Right lobe of liver (tissue), 6 donors: ENCODE data around the gene OGFOD2. TPM values are rescaled to one million over a fixed set of nuclear protein-coding genes. Genes with fewer than 3 reads are reported as not detected.

Source experiments
- ATAC-seq, 4 donors: fragments of 200-7000 bp; cut with Tn5 transposase; one replicate each; pipeline ENCODE4 v1.9.1; 2020; ENCODE audit warnings: mild to moderate bottlenecking in 4 of 4, moderate library complexity in 4 of 4
- DNase-seq, 3 donors: peaks; one replicate each; pipeline ENCODE4 v3.0.0-alpha.2; 2020
- H3K27ac ChIP-seq, 3 donors: fragments of 200-600 bp; one replicate each; pipeline ENCODE4 v1.8.0; 2022
- H3K27me3 ChIP-seq, 2 donors: fragments of 200-600 bp; one replicate each; pipeline ENCODE4 v1.8.0; 2022
- H3K36me3 ChIP-seq, 4 donors: fragments of 200-600 bp; sonication (generic) in 1 of 4; one replicate each; pipeline versions ENCODE4 v1.5.1 to v1.8.0; 2017 to 2022; ENCODE audit warnings: control low read depth in 1 of 4
- H3K4me1 ChIP-seq, 4 donors: fragments of 200-600 bp; sonication (generic) in 1 of 4; one replicate each; pipeline versions ENCODE4 v1.5.1 to v1.8.0; 2017 to 2022; ENCODE audit warnings: control low read depth in 1 of 4
- H3K4me3 ChIP-seq, 3 donors: fragments of 200-600 bp; one replicate each; pipeline ENCODE4 v1.8.0; 2022
- H3K9me3 ChIP-seq, 4 donors: fragments of 200-600 bp; sonication (generic) in 1 of 4; one replicate each; pipeline versions ENCODE4 v1.5.1 to v1.8.0; 2017 to 2022; ENCODE audit warnings: control low read depth in 1 of 4
- CTCF ChIP-seq, 4 donors: fragments of 200-600 bp in 3 of 4; fragments of 450-650 bp in 1 of 4; IDR thresholded peaks; one replicate each; pipeline versions ENCODE4 v1.5.1 to v1.8.0; 2016 to 2022; ENCODE audit warnings: antibody characterized with exemption in 4 of 4, mild to moderate bottlenecking in 2 of 4
- POLR2A ChIP-seq: fragments of 450-650 bp; IDR thresholded peaks from one replicate; pipeline ENCODE4 v1.6.1; 2017; ENCODE audit warnings: antibody characterized with exemption, mild to moderate bottlenecking
- whole genome bisulfite sequencing: methylation state at CpG from one replicate; pipeline ENCODE4 v1.1.6; 2018; ENCODE audit warnings: low coverage, low lambda C conversion rate; ENCODE audit not compliant: insufficient coverage; ENCODE audit errors: missing lambda C conversion rate; 5-methylcytosine and 5-hydroxymethylcytosine counted together
- intact Hi-C, 2 donors: fragments of 100-400 bp; cut with DNase I; formaldehyde crosslinking; loops; one replicate each; pipeline versions ENCODE4 v1.11.2 to v1.14.1; 2022
- total RNA-seq, 6 experiments: library from RNA; depleted of rRNA in 2 of 6; stranded (reverse); fragments of >200 nt in 2 of 6; fragmentation: NEBNext Ultra II Directional in 3 of 6; extraction: Animal tissue kit (Norgen Biotek cat#: 25700) in 3 of 6; gene quantifications; one replicate each; pipeline versions ENCODE4 v1.1.0 to v1.2.4, GENCODE V29; 2016 to 2023
- donor health status: DM: no; HTN: yes; CAD: no.
- donor health status: DM: no; HTN: no; CAD: no.
- donor health status: DM: no; HTN: no; CAD: no.
- donor health status: DM: no; HTN: yes; CAD: no.
- donor health status: DM: no; HTN: yes; CAD: no.

The OGFOD2 gene
- total RNA-seq, 6 experiments from 2014 or later: 9.9 to 18.8 (median 14.1) TPM

- intact Hi-C loops: loop anchor here in 1 of 2 donors (5.0 kb wide), 1 partner anchor 163 kb away; no protein-coding TSS in a partner anchor
- H3K36me3 ChIP-seq: no peaks in the 10 kb centered on the region
- H3K4me3 ChIP-seq: no peak overlapping the region
- no peak overlapping the region for H3K27ac ChIP-seq
- H3K9me3 ChIP-seq: no peaks in the 10 kb centered on the region
- H3K27me3 ChIP-seq: no peaks in the 10 kb centered on the region
- 60% methylated on average over 1 of the region's 14 CpGs for WGBS
- ATAC-seq: peak in 1 of 4 donors; percentile 15
- TF ChIP-seq CTCF (IDR thresholded peaks at IDR 0.05) (no peak), POLR2A (no peak)
- no peaks in the 10 kb centered on the region for H3K4me1 ChIP-seq
- no peak for DNase-seq
These were observed 30.1 kb upstream of the OGFOD2 start for GRCh38 chr12:122944605-122945592.

- WGBS: 48% methylated on average over 6 of the region's 10 CpGs
- Histone ChIP-seq H3K9me3 (no peaks in the 10 kb centered on the region), H3K4me3 (no peak overlapping the region), H3K36me3 (no peaks in the 10 kb centered on the region), H3K27ac (no peak overlapping the region), H3K4me1 (no peaks in the 10 kb centered on the region), H3K27me3 (no peaks in the 10 kb centered on the region)
- ATAC-seq (peak; percentile 54 to 88 (median 60)), DNase-seq (peak in 1 of 3 donors; percentile 78)
- intact Hi-C loops: loop anchor here in 1 of 2 donors (5.0 kb wide), 1 partner anchor 165 kb away; no protein-coding TSS in a partner anchor
- TF ChIP-seq POLR2A (no peak), CTCF (IDR thresholded peaks at IDR 0.05) (peak in 1 of 4 donors; percentile 8)
These were observed 28.2 kb upstream of the OGFOD2 start for GRCh38 chr12:122946690-122947341.

- DNase-seq (no peak), ATAC-seq (peak in 3 of 4 donors; percentile 2 to 12 (median 4))
- Histone ChIP-seq H3K4me1 (no peaks in the 10 kb centered on the region), H3K9me3 (no peaks in the 10 kb centered on the region), H3K27ac (no peak overlapping the region), H3K36me3 (no peaks in the 10 kb centered on the region), H3K4me3 (no peak overlapping the region), H3K27me3 (no peaks in the 10 kb centered on the region)
- intact Hi-C loops: loop anchor here in 1 of 2 donors (5.0 kb wide), 1 partner anchor 165 kb away; no protein-coding TSS in a partner anchor
- WGBS: 33% methylated on average over 1 of the region's 15 CpGs
- no peak for TF ChIP-seq CTCF (IDR thresholded peaks at IDR 0.05)
- TF ChIP-seq POLR2A: no peak
These were observed 27.7 kb upstream of the OGFOD2 start for GRCh38 chr12:122947352-122947792.

GRCh38 chr12:122948605-122949004, 26.4 kb upstream of the OGFOD2 start:
- TF ChIP-seq CTCF (IDR thresholded peaks at IDR 0.05) (no peak), POLR2A (no peak)
- Histone ChIP-seq H3K4me1 (no peaks in the 10 kb centered on the region), H3K9me3 (no peaks in the 10 kb centered on the region), H3K36me3 (no peaks in the 10 kb centered on the region), H3K4me3 (no peak overlapping the region), H3K27me3 (no peaks in the 10 kb centered on the region), H3K27ac (no peak overlapping the region)
- no peak for ATAC-seq
- intact Hi-C loops: loop anchor here in 1 of 2 donors (2.0 to 5.0 kb wide), 2 partner anchors 88 to 166 kb away; no protein-coding TSS in a partner anchor
- 93% methylated on average over 3 of the region's 14 CpGs for WGBS
- DNase-seq: no peak
